Hepatocyte (in vitro differentiated cells): Measurements from ENCODE around the gene OTULIN. TPM values are rescaled to one million over a fixed set of nuclear protein-coding genes. Genes with fewer than 3 reads are reported as not detected.

ENCODE experiments used
- DNase-seq: peaks from one replicate; pipeline ENCODE4 v3.0.0-alpha.2; 2016; ENCODE audit warnings: low spot score
- H2AFZ ChIP-seq: fragments of 200-600 bp; sonication (generic); 2 replicates; pipeline ENCODE4 v1.6.0; 2016; ENCODE audit warnings: antibody characterized with exemption, mild to moderate bottlenecking
- H3K27ac ChIP-seq: fragments of 200-600 bp; sonication (generic); 2 replicates; pipeline ENCODE4 v1.5.1; 2016; ENCODE audit warnings: mild to moderate bottlenecking
- H3K27me3 ChIP-seq: fragments of 200-600 bp; sonication (generic); 2 replicates; pipeline ENCODE4 v1.6.1; 2016
- H3K36me3 ChIP-seq: fragments of 200-600 bp; sonication (generic); replicated peaks from 2 replicates; pipeline ENCODE4 v1.5.1; 2016; ENCODE audit warnings: low read depth; ENCODE audit not compliant: insufficient read depth
- H3K4me1 ChIP-seq: fragments of 200-600 bp; sonication (generic); 2 replicates; pipeline ENCODE4 v1.5.1; 2016; ENCODE audit warnings: mild to moderate bottlenecking, moderate library complexity; ENCODE audit not compliant: insufficient read depth
- H3K4me2 ChIP-seq: fragments of 200-600 bp; sonication (generic); 2 replicates; pipeline ENCODE4 v1.6.0; 2016
- H3K4me3 ChIP-seq: fragments of 200-600 bp; sonication (generic); 2 replicates; pipeline ENCODE4 v1.5.1; 2016; ENCODE audit warnings: mild to moderate bottlenecking
- H3K79me2 ChIP-seq: fragments of 200-600 bp; sonication (generic); 2 replicates; pipeline ENCODE4 v1.6.0; 2017; ENCODE audit warnings: mild to moderate bottlenecking
- H3K9me2 ChIP-seq: fragments of 200-600 bp; sonication (generic); replicated peaks from 2 replicates; pipeline ENCODE4 v1.6.0; 2017; ENCODE audit warnings: mild to moderate bottlenecking; ENCODE audit not compliant: insufficient read depth
- H3K9me3 ChIP-seq: fragments of 200-600 bp; sonication (generic); 2 replicates; pipeline ENCODE4 v1.5.1; 2016; ENCODE audit warnings: low read depth, mild to moderate bottlenecking
- H4K20me1 ChIP-seq: fragments of 200-600 bp; sonication (generic); 2 replicates; pipeline ENCODE4 v1.6.0; 2016; ENCODE audit warnings: mild to moderate bottlenecking; ENCODE audit not compliant: insufficient read depth, poor library complexity, severe bottlenecking
- EZH2 ChIP-seq: fragments of 200-600 bp; sonication (generic); IDR thresholded peaks from 2 replicates; pipeline ENCODE4 v1.6.1; 2016; ENCODE audit warnings: antibody characterized with exemption, mild to moderate bottlenecking, borderline replicate concordance
- EZH2phosphoT487 ChIP-seq: fragments of 200-600 bp; sonication (generic); IDR thresholded peaks from one replicate; pipeline ENCODE4 v1.6.1; 2018; ENCODE audit warnings: antibody characterized with exemption, mild to moderate bottlenecking, low read depth, moderate library complexity; ENCODE audit not compliant: unreplicated experiment, severe bottlenecking
- WGBS: methylation state at CpG from one replicate; pipeline ENCODE4 v1.1.6; 2016; ENCODE audit warnings: low lambda C conversion rate; ENCODE audit errors: missing lambda C conversion rate; 5-methylcytosine and 5-hydroxymethylcytosine counted together
- polyA plus RNA-seq: library from polyadenylated mRNA; unstranded; fragments of >200 nt; fragmentation: Nextera tagmentation; extraction: Ambion mirVana; gene quantifications from 2 replicates; pipeline ENCODE4 v1.2.1, GENCODE V29; 2016
- total RNA-seq: library from RNA; depleted of rRNA; stranded (reverse); fragments of >200 nt; gene quantifications from 2 replicates; pipeline ENCODE4 v1.2.3, GENCODE V29; 2014
- TF ChIP-seq, protein P1 (sequence below): fragments of 200-600 bp; sonication (generic); IDR thresholded peaks from 2 replicates; pipeline ENCODE4 v1.5.1; 2016; ENCODE audit warnings: antibody characterized with exemption, mild to moderate bottlenecking; ENCODE audit not compliant: poor library complexity

Gene OTULIN
- total and polyA plus RNA-seq, 2 experiments from 2014 or later: 21.0 to 45.2 TPM

DNA sequence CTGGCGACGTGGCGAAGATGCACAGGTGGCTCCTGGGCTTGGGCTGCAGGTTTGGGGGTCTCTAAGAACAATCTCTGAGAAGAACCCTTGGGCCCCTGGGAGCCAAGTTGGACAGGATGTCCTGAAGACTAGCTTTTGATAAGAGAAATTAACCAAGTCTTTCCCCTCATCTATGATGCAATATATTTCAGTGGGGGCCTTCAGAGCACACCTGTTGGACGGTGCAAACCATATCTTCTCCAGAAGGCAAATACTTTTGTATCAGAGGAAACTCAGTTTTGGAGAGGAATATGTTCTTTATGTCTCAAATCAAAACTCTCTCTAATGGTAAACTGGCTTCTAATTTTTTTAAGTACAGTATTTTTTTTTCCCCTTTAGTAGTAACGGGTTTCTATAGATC is 28.6 kb downstream of the OTULIN start:
- H3K9me3 ChIP-seq: no peaks in the 10 kb centered on the region
- 94% methylated on average over 5 of the region's 5 CpGs for WGBS

DNA sequence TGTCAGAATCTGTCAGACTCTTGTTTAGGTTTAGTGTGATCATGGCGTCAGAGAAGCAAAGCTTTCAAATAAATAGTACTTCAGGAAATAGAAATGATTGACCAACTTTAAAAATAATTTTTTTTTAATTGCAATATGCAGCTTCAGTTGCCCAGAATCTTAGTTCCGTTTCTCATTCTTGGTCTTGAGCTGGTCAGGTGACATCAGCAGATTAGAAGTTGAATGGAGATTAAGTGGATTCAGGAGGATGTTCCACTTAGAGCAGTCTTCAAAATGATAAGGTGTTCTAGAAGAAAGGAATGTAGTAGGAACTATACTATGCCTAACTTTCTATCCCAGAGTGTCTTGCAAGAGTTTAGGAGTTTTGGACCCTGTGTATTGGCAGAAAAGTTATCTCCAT is 30.6 kb downstream of the OTULIN start:
- H3K4me1 ChIP-seq: no peaks in the 10 kb centered on the region
- TF ChIP-seq, protein P1, sequence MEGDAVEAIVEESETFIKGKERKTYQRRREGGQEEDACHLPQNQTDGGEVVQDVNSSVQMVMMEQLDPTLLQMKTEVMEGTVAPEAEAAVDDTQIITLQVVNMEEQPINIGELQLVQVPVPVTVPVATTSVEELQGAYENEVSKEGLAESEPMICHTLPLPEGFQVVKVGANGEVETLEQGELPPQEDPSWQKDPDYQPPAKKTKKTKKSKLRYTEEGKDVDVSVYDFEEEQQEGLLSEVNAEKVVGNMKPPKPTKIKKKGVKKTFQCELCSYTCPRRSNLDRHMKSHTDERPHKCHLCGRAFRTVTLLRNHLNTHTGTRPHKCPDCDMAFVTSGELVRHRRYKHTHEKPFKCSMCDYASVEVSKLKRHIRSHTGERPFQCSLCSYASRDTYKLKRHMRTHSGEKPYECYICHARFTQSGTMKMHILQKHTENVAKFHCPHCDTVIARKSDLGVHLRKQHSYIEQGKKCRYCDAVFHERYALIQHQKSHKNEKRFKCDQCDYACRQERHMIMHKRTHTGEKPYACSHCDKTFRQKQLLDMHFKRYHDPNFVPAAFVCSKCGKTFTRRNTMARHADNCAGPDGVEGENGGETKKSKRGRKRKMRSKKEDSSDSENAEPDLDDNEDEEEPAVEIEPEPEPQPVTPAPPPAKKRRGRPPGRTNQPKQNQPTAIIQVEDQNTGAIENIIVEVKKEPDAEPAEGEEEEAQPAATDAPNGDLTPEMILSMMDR: no peak
- TF ChIP-seq EZH2phosphoT487 (no peak), EZH2 (no peak)
- no peaks in the 10 kb centered on the region for H3K36me3 ChIP-seq
- WGBS: 86% methylated on average over 2 of the region's 2 CpGs
- H4K20me1 ChIP-seq: no peaks in the 10 kb centered on the region
- no peak for DNase-seq
- H3K79me2 ChIP-seq: no peaks in the 10 kb centered on the region
- no peak overlapping the region for H3K4me2 ChIP-seq
- no peak overlapping the region for H2AFZ ChIP-seq
- H3K27me3 ChIP-seq: no peaks in the 10 kb centered on the region
- H3K9me2 ChIP-seq: no peaks in the 10 kb centered on the region
- no peaks in the 10 kb centered on the region for H3K9me3 ChIP-seq
- H3K4me3 ChIP-seq: no peak overlapping the region
- H3K27ac ChIP-seq: no peak overlapping the region

More for the DNA sequence above, 28.6 kb downstream of the OTULIN start:
- no peak overlapping the region for H3K27ac ChIP-seq
- H3K36me3 ChIP-seq: no peaks in the 10 kb centered on the region
- H3K9me2 ChIP-seq: no peaks in the 10 kb centered on the region
- H4K20me1 ChIP-seq: no peaks in the 10 kb centered on the region
- no peak for DNase-seq
- no peak overlapping the region for H2AFZ ChIP-seq
- no peaks in the 10 kb centered on the region for H3K4me1 ChIP-seq
- no peak overlapping the region for H3K4me3 ChIP-seq
- no peak overlapping the region for H3K4me2 ChIP-seq
- no peaks in the 10 kb centered on the region for H3K27me3 ChIP-seq
- peaks cover 8% of the 10 kb centered on the region for H3K79me2 ChIP-seq
- TF ChIP-seq, protein P1: no peak
- TF ChIP-seq EZH2 (no peak), EZH2phosphoT487 (no peak)

DNA sequence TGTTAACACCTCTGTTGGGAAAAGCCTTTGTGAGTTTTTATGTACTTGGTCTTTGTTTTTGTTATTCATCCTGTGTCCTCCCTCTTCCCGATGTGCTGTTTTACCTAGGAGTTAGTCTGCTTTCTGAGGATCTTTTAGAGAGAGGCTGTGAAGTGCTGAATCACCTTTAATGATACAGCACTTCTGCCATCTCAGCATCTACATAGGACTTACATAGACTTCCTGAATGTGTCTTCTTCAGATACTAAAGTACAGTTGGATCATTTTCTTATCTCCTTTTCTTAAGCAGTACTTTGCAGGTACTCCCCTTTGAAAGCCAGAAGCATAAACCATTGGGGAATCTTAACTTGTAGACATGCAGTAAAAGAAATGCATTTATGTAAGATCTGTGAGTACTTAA is 31.5 kb downstream of the OTULIN start:
- no peaks in the 10 kb centered on the region for H3K9me3 ChIP-seq

More for the DNA sequence above, 31.5 kb downstream of the OTULIN start:
- no peaks in the 10 kb centered on the region for H3K36me3 ChIP-seq
- H3K79me2 ChIP-seq: no peaks in the 10 kb centered on the region
- no peak overlapping the region for H3K27ac ChIP-seq
- H3K4me3 ChIP-seq: no peak overlapping the region
- no peak for DNase-seq
- TF ChIP-seq, protein P1: no peak
- TF ChIP-seq EZH2 (no peak), EZH2phosphoT487 (no peak)
- WGBS: 20% methylated on average over 1 of the region's 1 CpG
- H4K20me1 ChIP-seq: no peaks in the 10 kb centered on the region
- no peaks in the 10 kb centered on the region for H3K9me2 ChIP-seq
- no peak overlapping the region for H2AFZ ChIP-seq
- H3K27me3 ChIP-seq: no peaks in the 10 kb centered on the region
- H3K4me2 ChIP-seq: no peak overlapping the region
- no peaks in the 10 kb centered on the region for H3K4me1 ChIP-seq
